ENCODE results near the gene DUOX2. TPM values are rescaled to one million over a fixed set of nuclear protein-coding genes. Genes with fewer than 3 reads are reported as not detected.
A peak's percentile ranks its signal among the peaks of the same experiment; 100 is the strongest.

DUOX2 gene
- total and polyA plus RNA-seq, 5 donors, result 0.39 to 0.63 (median 0.41) TPM

DNA sequence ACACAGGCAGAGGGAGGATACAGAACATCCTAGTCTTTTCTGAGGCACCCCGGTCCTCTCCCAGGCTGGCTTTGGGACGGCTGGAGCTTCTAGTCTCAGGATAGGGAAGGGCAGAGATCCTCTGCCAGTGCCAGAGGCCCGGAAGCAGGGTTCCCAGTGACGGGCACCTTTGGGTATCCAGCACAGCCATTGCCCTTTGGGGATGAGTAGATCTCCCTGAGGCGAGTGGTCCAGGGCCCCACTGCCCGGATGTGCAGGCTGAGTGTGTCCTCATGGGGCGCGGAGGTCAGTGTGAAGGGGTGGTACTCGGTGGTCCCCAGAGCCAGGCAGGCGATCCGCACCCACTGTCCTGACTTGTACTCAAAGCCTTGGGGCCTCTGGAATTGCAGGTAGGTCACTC, 18.3 kb downstream of the DUOX2 start:
- H3K4me3 ChIP-seq (ENCODE audit: low read length), result no peak overlapping the region
- no peak for ATAC-seq
- DNase-seq, result no peak
- intact Hi-C loops (cut with DNase I), result no loop called here
- 89% methylated on average over 11 of the region's 11 CpGs for WGBS
- no peaks in the 10 kb centered on the region for H3K4me1 ChIP-seq (ENCODE audit: control insufficient read depth, insufficient read depth, low read length)
- no peaks in the 10 kb centered on the region for H3K27me3 ChIP-seq (ENCODE audit: control insufficient read depth, insufficient read depth)
- no peaks in the 10 kb centered on the region for H3K9me3 ChIP-seq (ENCODE audit: control insufficient read depth, low read length)
- no peak overlapping the region for H3K27ac ChIP-seq (ENCODE audit: low read length)

DNA sequence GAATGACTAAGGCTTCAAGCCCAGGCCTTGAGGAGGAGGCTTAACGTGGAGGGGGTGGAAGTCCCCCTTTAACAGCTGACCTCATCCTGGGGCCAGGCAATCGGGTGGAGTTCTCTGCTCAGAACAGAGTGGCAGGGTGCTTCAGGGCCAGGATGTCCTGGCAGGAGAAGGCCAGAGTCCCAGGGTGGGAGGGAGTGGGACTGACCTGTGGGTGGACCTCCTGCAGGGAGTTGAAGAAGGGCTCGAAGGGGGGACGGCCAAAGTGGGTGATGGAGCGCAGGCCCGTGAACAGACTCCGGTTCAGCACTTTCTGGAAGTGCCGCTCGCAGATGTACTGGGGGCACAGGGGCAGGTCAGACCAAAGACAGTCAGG, 19.6 kb downstream of the DUOX2 start:
- no peak for DNase-seq
- Histone ChIP-seq H3K9me3 (ENCODE audit: control insufficient read depth, low read length) (no peaks in the 10 kb centered on the region), H3K4me3 (ENCODE audit: low read length) (no peak overlapping the region), H3K27ac (ENCODE audit: low read length) (no peak overlapping the region), H3K27me3 (ENCODE audit: control insufficient read depth, insufficient read depth) (no peaks in the 10 kb centered on the region), H3K4me1 (ENCODE audit: control insufficient read depth, insufficient read depth, low read length) (no peaks in the 10 kb centered on the region)
- no peak for ATAC-seq
- 73% methylated on average over 9 of the region's 9 CpGs for WGBS
- intact Hi-C loops (cut with DNase I), result no loop called here

- intact Hi-C loops (cut with DNase I), result no loop called here
- 81% methylated on average over 11 of the region's 11 CpGs for WGBS
- no peak for ATAC-seq
- no peak for DNase-seq
- no peak overlapping the region for H3K27ac ChIP-seq (ENCODE audit: low read length)
- no peaks in the 10 kb centered on the region for H3K27me3 ChIP-seq (ENCODE audit: control insufficient read depth, insufficient read depth)
- H3K9me3 ChIP-seq (ENCODE audit: control insufficient read depth, low read length), result no peaks in the 10 kb centered on the region
- H3K4me3 ChIP-seq (ENCODE audit: low read length), result no peak overlapping the region
- no peaks in the 10 kb centered on the region for H3K4me1 ChIP-seq (ENCODE audit: control insufficient read depth, insufficient read depth, low read length)
Measured at GRCh38 chr15:45093622-45094357, 20.2 kb downstream of the DUOX2 start.

DNA sequence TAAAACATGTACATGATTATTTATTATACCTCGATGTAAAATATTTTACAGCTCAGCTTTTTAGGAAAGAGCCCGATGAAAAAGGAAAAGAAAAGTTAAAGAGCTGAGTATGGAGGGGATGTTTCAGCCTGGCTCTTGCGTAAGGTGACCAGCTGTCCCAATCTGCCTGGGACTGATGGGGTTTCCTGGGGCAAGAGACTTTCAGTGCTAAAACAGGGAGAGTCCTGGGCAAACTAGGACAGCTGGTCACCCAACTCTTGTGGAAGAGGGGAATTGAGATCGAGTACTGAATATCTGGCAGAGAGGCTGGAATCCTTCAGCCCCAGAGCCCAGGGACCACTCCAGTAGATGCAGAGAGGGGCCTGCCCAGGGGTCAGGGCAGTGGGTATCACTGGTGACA, 21.0 kb downstream of the DUOX2 start:
- 95% methylated on average over 4 of the region's 4 CpGs for WGBS
- H3K4me3 ChIP-seq (ENCODE audit: low read length), result no peak overlapping the region
- DNase-seq, result no peak
- H3K9me3 ChIP-seq (ENCODE audit: control insufficient read depth, low read length), result no peaks in the 10 kb centered on the region
- no peaks in the 10 kb centered on the region for H3K4me1 ChIP-seq (ENCODE audit: control insufficient read depth, insufficient read depth, low read length)
- no peak for ATAC-seq
- no peaks in the 10 kb centered on the region for H3K27me3 ChIP-seq (ENCODE audit: control insufficient read depth, insufficient read depth)
- no peak overlapping the region for H3K27ac ChIP-seq (ENCODE audit: low read length)
- intact Hi-C loops (cut with DNase I), result no loop called here

GRCh38 chr15:45091576-45091975, 22.4 kb downstream of the DUOX2 start:
- intact Hi-C loops (cut with DNase I), result no loop called here
- ATAC-seq, result peak; percentile 70 to 79
- Histone ChIP-seq H3K4me3 (ENCODE audit: low read length) (no peak overlapping the region), H3K27me3 (ENCODE audit: control insufficient read depth, insufficient read depth) (no peaks in the 10 kb centered on the region), H3K4me1 (ENCODE audit: control insufficient read depth, insufficient read depth, low read length) (no peaks in the 10 kb centered on the region), H3K27ac (ENCODE audit: low read length) (no peak overlapping the region), H3K9me3 (ENCODE audit: control insufficient read depth, low read length) (no peaks in the 10 kb centered on the region)
- WGBS, result 66% methylated on average over 2 of the region's 2 CpGs
- DNase-seq, result peak in 1 of 3 donors; percentile 39

DNA sequence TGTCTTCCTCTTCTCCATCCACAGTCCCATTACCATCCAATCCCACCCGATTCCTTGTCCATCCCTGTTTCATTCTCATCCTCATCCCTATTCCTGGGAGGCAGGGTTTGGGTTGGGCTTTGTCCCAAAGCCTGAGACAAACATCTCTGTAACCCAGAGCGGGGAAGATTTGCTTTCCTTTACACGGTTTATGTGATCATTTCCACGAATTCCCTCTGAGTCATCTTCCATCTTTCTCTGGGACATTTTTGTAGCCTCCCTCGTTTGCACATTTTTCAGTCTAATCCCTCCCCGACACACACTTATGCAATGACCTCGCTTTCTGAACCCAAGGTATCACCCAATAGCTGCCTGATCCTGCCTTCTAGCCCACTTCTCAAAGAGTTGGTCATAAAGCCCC, 22.8 kb downstream of the DUOX2 start:
- intact Hi-C loops (cut with DNase I), result no loop called here
- WGBS, result 59% methylated on average over 7 of the region's 7 CpGs
- Histone ChIP-seq H3K27ac (ENCODE audit: low read length) (no peak overlapping the region), H3K4me3 (ENCODE audit: low read length) (no peak overlapping the region), H3K9me3 (ENCODE audit: control insufficient read depth, low read length) (no peaks in the 10 kb centered on the region), H3K4me1 (ENCODE audit: control insufficient read depth, insufficient read depth, low read length) (no peaks in the 10 kb centered on the region), H3K27me3 (ENCODE audit: control insufficient read depth, insufficient read depth) (no peaks in the 10 kb centered on the region)
- ATAC-seq (no peak), DNase-seq (no peak)

GRCh38 chr15:45089712-45090373, 24.1 kb downstream of the DUOX2 start:
- Histone ChIP-seq H3K27ac (ENCODE audit: low read length) (no peak overlapping the region), H3K4me3 (ENCODE audit: low read length) (no peak overlapping the region), H3K9me3 (ENCODE audit: control insufficient read depth, low read length) (no peaks in the 10 kb centered on the region), H3K27me3 (ENCODE audit: control insufficient read depth, insufficient read depth) (no peaks in the 10 kb centered on the region), H3K4me1 (ENCODE audit: control insufficient read depth, insufficient read depth, low read length) (no peaks in the 10 kb centered on the region)
- ATAC-seq (no peak), DNase-seq (no peak)
- intact Hi-C loops (cut with DNase I), result no loop called here
- WGBS, result 39% methylated on average over 3 of the region's 3 CpGs

- Histone ChIP-seq H3K27me3 (ENCODE audit: control insufficient read depth, insufficient read depth) (no peaks in the 10 kb centered on the region), H3K4me1 (ENCODE audit: control insufficient read depth, insufficient read depth, low read length) (no peaks in the 10 kb centered on the region), H3K9me3 (ENCODE audit: control insufficient read depth, low read length) (no peaks in the 10 kb centered on the region), H3K27ac (ENCODE audit: low read length) (no peak overlapping the region), H3K4me3 (ENCODE audit: low read length) (no peak overlapping the region)
- intact Hi-C loops (cut with DNase I), result no loop called here
- peak in 1 of 2 donors; percentile 74 for ATAC-seq
- 80% methylated on average over 10 of the region's 10 CpGs for WGBS
- DNase-seq, result no peak
Measured at GRCh38 chr15:45088801-45089711, 24.9 kb downstream of the DUOX2 start.

GRCh38 chr15:45087513-45087912, 26.5 kb downstream of the DUOX2 start:
- no peak overlapping the region for H3K4me3 ChIP-seq (ENCODE audit: low read length)
- H3K4me1 ChIP-seq (ENCODE audit: control insufficient read depth, insufficient read depth, low read length), result no peaks in the 10 kb centered on the region
- H3K27me3 ChIP-seq (ENCODE audit: control insufficient read depth, insufficient read depth), result no peaks in the 10 kb centered on the region
- no peaks in the 10 kb centered on the region for H3K9me3 ChIP-seq (ENCODE audit: control insufficient read depth, low read length)
- no peak overlapping the region for H3K27ac ChIP-seq (ENCODE audit: low read length)
- ATAC-seq (no peak), DNase-seq (no peak)
- WGBS, result 41% methylated on average over 1 of the region's 1 CpG
- intact Hi-C loops (cut with DNase I), result no loop called here

- H3K9me3 ChIP-seq (ENCODE audit: control insufficient read depth, low read length), result no peaks in the 10 kb centered on the region
- peaks cover 6% of the 10 kb centered on the region for H3K4me1 ChIP-seq (ENCODE audit: control insufficient read depth, insufficient read depth, low read length)
- DNase-seq (no peak), ATAC-seq (no peak)
- intact Hi-C loops (cut with DNase I), result no loop called here
- H3K27me3 ChIP-seq (ENCODE audit: control insufficient read depth, insufficient read depth), result no peaks in the 10 kb centered on the region
- 83% methylated on average over 3 of the region's 3 CpGs for WGBS
- H3K27ac ChIP-seq (ENCODE audit: low read length), result no peak overlapping the region
- H3K4me3 ChIP-seq (ENCODE audit: low read length), result no peak overlapping the region
Measured at GRCh38 chr15:45084163-45084562, 29.8 kb downstream of the DUOX2 start.

DNA sequence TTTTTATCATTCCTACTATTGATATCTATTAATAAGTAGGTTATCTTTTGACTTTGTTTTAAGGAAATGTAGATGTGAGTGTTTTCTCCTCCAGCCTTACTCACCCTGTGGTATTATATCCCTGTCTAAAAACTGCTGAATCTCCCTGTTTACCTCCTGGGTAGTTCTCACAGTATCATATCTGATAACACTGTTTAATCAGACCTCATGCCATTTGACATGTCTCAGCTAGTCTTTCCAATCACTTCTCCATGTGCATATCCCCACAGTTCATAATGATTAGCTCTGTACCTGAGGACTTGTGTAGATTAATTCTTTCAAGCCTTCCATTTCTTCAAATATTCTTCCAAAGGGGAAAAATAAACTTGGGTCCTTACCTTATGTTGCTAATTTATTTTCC, 30.7 kb downstream of the DUOX2 start:
- intact Hi-C loops (cut with DNase I), result no loop called here
- H3K4me1 ChIP-seq (ENCODE audit: control insufficient read depth, insufficient read depth, low read length), result peaks cover 6% of the 10 kb centered on the region
- no peaks in the 10 kb centered on the region for H3K27me3 ChIP-seq (ENCODE audit: control insufficient read depth, insufficient read depth)
- H3K4me3 ChIP-seq (ENCODE audit: low read length), result no peak overlapping the region
- H3K27ac ChIP-seq (ENCODE audit: low read length), result no peak overlapping the region
- ATAC-seq, result no peak
- no peaks in the 10 kb centered on the region for H3K9me3 ChIP-seq (ENCODE audit: control insufficient read depth, low read length)
- no peak for DNase-seq
